Astrocyte of the cerebellum (primary cell): ENCODE data around the gene TGFA.

Source experiments
- DNase-seq: peaks from one replicate; pipeline ENCODE4 v3.0.0-alpha.2; 2011; ENCODE audit warnings: low read depth
- H3K4me3 ChIP-seq: 2 replicates; pipeline ENCODE4 v1.5.1; 2011; ENCODE audit warnings: mild to moderate bottlenecking, low read depth, low read length, moderate library complexity
- CTCF ChIP-seq: IDR thresholded peaks from 2 replicates; pipeline ENCODE4 v1.5.1; 2012; ENCODE audit warnings: low read length, low read depth, moderate library complexity, mild to moderate bottlenecking; ENCODE audit errors: missing control alignments
- in situ Hi-C: cut with HindIII; loops from 2 replicates; pipeline ENCODE4 v1.10.0; 2017; ENCODE audit warnings: low sequenced_read_pairs

TGFA gene

DNA sequence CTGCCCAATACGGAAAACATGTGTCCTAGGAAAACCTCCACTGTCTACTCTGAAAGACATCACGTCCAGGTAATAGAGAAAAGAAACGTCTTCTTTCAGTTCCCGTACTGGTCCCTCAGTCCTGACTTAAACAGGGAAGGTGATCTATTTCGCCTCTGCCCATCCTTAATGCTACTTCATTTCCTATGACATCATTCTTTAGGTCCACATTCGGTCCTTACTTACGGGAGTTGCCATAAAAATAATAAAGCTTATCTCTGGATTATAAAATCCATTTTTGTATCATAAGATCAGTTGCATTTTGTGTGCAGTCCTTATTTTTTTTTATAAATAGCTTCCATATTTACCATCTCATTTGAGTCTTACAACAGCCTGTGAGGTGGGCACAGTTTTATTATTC is 3.7 kb downstream of the TGFA start:
- no peak for DNase-seq
- in situ Hi-C loops: no loop called here
- no peak overlapping the region for H3K4me3 ChIP-seq
- TF ChIP-seq CTCF: no peak

GRCh38 chr2:70549064-70549710 is 4.4 kb downstream of the TGFA start:
- in situ Hi-C loops: no loop called here
- DNase-seq: no peak
- no peak for TF ChIP-seq CTCF
- H3K4me3 ChIP-seq: no peak overlapping the region

DNA sequence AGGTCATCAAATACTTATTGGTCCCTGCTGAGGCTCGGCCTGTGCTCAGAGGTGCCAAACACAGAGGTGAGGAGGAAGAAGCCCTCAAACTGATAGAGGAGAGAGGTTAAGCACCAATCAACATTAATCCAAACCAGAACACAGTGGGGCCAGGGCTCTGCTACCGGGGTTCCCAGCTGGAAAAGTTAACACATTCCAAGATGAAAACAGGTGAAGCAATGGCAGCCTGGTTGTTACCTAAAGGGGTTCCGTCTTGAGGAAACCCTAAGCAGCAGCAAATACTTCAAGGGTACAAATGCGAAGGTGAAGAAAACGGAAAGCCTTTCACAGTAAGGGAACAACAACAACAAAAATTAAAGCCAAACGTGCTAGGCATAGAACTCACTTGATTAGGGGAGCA is 5.4 kb downstream of the TGFA start:
- DNase-seq: no peak
- no peak overlapping the region for H3K4me3 ChIP-seq
- in situ Hi-C loops: no loop called here
- TF ChIP-seq CTCF: no peak

DNA sequence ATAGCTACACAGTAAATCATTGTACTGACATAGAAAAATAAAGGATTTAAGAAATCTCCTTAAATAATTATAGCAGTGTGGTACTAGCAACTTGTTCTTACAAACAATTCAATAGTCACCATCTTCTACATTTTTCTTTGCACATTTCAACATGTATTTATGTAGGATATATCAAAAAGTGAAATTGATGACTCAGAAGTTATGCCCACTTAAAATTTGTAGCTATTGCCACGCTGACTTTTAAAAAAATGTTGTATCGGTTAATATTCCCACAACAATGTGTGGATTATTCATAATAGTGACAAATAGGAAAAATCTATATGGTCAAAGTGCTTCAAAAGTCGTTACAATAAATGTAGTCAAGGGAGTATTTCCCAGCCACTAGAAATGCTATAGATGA is 6.7 kb downstream of the TGFA start:
- no peak for DNase-seq
- no peak for TF ChIP-seq CTCF
- no peak overlapping the region for H3K4me3 ChIP-seq
- in situ Hi-C loops: no loop called here

DNA sequence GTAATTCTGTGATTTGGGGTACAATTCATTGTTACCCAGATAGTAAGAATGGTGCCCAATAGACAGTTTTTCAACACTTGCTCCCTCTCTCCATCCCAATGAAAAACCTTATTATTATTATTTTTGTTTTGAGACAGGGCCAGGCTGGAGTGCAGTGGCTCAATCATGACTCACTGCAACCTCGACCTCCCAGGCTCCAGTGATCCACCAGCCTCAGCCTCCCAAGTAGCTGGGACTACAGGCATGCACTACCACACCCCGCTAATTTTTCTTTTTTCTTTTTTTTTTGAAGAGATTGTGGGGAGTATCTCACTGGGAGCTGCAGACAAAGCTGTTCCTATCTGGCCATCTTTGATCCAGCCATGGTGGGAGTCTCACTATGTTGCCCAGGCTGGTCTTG is 7.2 kb downstream of the TGFA start:
- TF ChIP-seq CTCF: no peak
- in situ Hi-C loops: no loop called here
- no peak overlapping the region for H3K4me3 ChIP-seq
- no peak for DNase-seq

- in situ Hi-C loops: no loop called here
- H3K4me3 ChIP-seq: no peak overlapping the region
- no peak for DNase-seq
- no peak for TF ChIP-seq CTCF
Observed at GRCh38 chr2:70541481-70542020, 12.1 kb downstream of the TGFA start.
